IMR-90 (cell line): ENCODE measurements around the gene PSPH. TPM values are rescaled to one million over a fixed set of nuclear protein-coding genes. Genes with fewer than 3 reads are reported as not detected.

ENCODE experiments used
- ATAC-seq: fragments of 200-7000 bp; cut with Tn5 transposase; 2 replicates; pipeline ENCODE4 v1.9.1; 2020; ENCODE audit warnings: low read depth, mild to moderate bottlenecking, moderate library complexity
- BruUV-seq: library from RNA; stranded (reverse); fragments of 400-500 nt; replicated peaks from 2 replicates; lab custom pipeline; 2021; lab: Mats Ljungman, UMichigan
- CTCF ChIA-PET: fragments of 300-600 bp; formaldehyde crosslinking; extraction: SDS; loops from one replicate; lab custom pipeline; 2021; ENCODE audit warnings: antibody characterized with exemption; lab: Yijun Ruan, JAX
- POLR2A ChIA-PET: fragments of 300-600 bp; sonication (Branson Sonifier 250); formaldehyde crosslinking; loops from one replicate; lab custom pipeline; 2022; ENCODE audit warnings: antibody characterized with exemption; ENCODE audit not compliant: unreplicated experiment; lab: Charles Lee
- DNase-seq: peaks from one replicate; pipeline ENCODE4 v3.0.0; 2013
- H2AFZ ChIP-seq: replicated peaks from 2 replicates; pipeline ENCODE3; 2013; ENCODE audit warnings: low read length, mild to moderate bottlenecking; ENCODE audit not compliant: poor library complexity
- H2AK5ac ChIP-seq: 2 replicates; pipeline ENCODE4 v1.6.1; 2013; ENCODE audit warnings: low read depth, low read length, inconsistent platforms
- H2AK9ac ChIP-seq: replicated peaks from 2 replicates; pipeline ENCODE3; 2013; ENCODE audit warnings: mild to moderate bottlenecking, low read depth, low read length, moderate library complexity; ENCODE audit not compliant: poor library complexity
- H2BK120ac ChIP-seq: 2 replicates; pipeline ENCODE4 v1.6.1; 2013; ENCODE audit warnings: low read depth, low read length, inconsistent platforms
- H2BK15ac ChIP-seq: 3 replicates; pipeline ENCODE4 v1.6.1; 2013; ENCODE audit warnings: low read depth, low read length, inconsistent platforms
- H2BK20ac ChIP-seq: 2 replicates; pipeline ENCODE4 v1.6.1; 2013; ENCODE audit warnings: low read depth, mild to moderate bottlenecking, inconsistent platforms, low read length, moderate library complexity
- H2BK5ac ChIP-seq: 2 replicates; pipeline ENCODE4 v1.6.1; 2013; ENCODE audit warnings: mild to moderate bottlenecking, low read depth, low read length, inconsistent platforms; ENCODE audit not compliant: poor library complexity, severe bottlenecking
- H3K14ac ChIP-seq: replicated peaks from 2 replicates; pipeline ENCODE4 v1.6.1; 2013; ENCODE audit warnings: low read depth, low read length, inconsistent platforms
- H3K18ac ChIP-seq: 2 replicates; pipeline ENCODE4 v1.6.1; 2013; ENCODE audit warnings: low read depth, low read length, control low read depth
- H3K23ac ChIP-seq: 2 replicates; pipeline ENCODE4 v1.6.1; 2013; ENCODE audit warnings: low read depth, low read length, inconsistent platforms
- H3K27ac ChIP-seq: 2 replicates; pipeline ENCODE4 v1.5.1; 2013; ENCODE audit warnings: mild to moderate bottlenecking, control low read depth, low read length; ENCODE audit not compliant: insufficient read depth
- H3K27me3 ChIP-seq: 2 replicates; pipeline ENCODE4 v1.6.1; 2013; ENCODE audit warnings: low read length; ENCODE audit not compliant: control insufficient read depth, insufficient read depth
- H3K36me3 ChIP-seq: 2 replicates; pipeline ENCODE4 v1.6.1; 2013; ENCODE audit warnings: low read length, mixed read lengths; ENCODE audit not compliant: control insufficient read depth, insufficient read depth
- H3K4ac ChIP-seq: 2 replicates; pipeline ENCODE4 v1.6.1; 2013; ENCODE audit warnings: low read depth, low read length, inconsistent platforms
- H3K4me1 ChIP-seq: 2 replicates; pipeline ENCODE4 v1.6.1; 2013; ENCODE audit warnings: low read length, mixed read lengths; ENCODE audit not compliant: control insufficient read depth, insufficient read depth
- H3K4me2 ChIP-seq: 2 replicates; pipeline ENCODE4 v1.6.1; 2013; ENCODE audit warnings: low read depth, mild to moderate bottlenecking, control low read depth, low read length, moderate library complexity
- H3K4me3 ChIP-seq: 2 replicates; pipeline ENCODE4 v1.5.1; 2013; ENCODE audit warnings: low read depth, mild to moderate bottlenecking, control low read depth, low read length, moderate library complexity; ENCODE audit not compliant: insufficient read depth
- H3K56ac ChIP-seq: 2 replicates; pipeline ENCODE4 v1.6.1; 2013; ENCODE audit warnings: low read length, inconsistent platforms; ENCODE audit not compliant: insufficient read depth; ENCODE audit errors: extremely low read depth
- H3K79me1 ChIP-seq, 2 experiments: 2 replicates each; pipeline ENCODE4 v1.6.1; 2013; ENCODE audit warnings: low read length in 2 of 2, inconsistent platforms in 1 of 2, low read depth in 1 of 2
- H3K9ac ChIP-seq: 2 replicates; pipeline ENCODE4 v1.6.1; 2013; ENCODE audit warnings: low read depth, low read length, control low read depth
- H3K9me1 ChIP-seq: 2 replicates; pipeline ENCODE4 v1.6.1; 2013; ENCODE audit warnings: low read length, inconsistent platforms; ENCODE audit not compliant: insufficient read depth
- H3K9me3 ChIP-seq: 2 replicates; pipeline ENCODE4 v1.6.1; 2013; ENCODE audit warnings: low read length; ENCODE audit not compliant: control insufficient read depth, insufficient read depth
- H4K20me1 ChIP-seq: 2 replicates; pipeline ENCODE4 v1.6.1; 2013; ENCODE audit warnings: low read length, inconsistent platforms; ENCODE audit not compliant: insufficient read depth
- H4K5ac ChIP-seq: 2 replicates; pipeline ENCODE4 v1.6.1; 2013; ENCODE audit warnings: mild to moderate bottlenecking, low read depth, low read length, control low read depth
- H4K8ac ChIP-seq, 2 experiments: 2 replicates each; pipeline ENCODE4 v1.6.1; 2013; ENCODE audit warnings: low read depth in 2 of 2, low read length in 2 of 2, control low read depth in 1 of 2, inconsistent platforms in 1 of 2
- H4K91ac ChIP-seq: 2 replicates; pipeline ENCODE4 v1.6.1; 2013; ENCODE audit warnings: low read depth, low read length, inconsistent platforms; ENCODE audit not compliant: insufficient read depth
- BHLHE40 ChIP-seq: fragments of 150-350 bp; IDR thresholded peaks from 2 replicates; pipeline ENCODE4 v1.6.1; 2016; ENCODE audit warnings: mild to moderate bottlenecking, low read depth, low read length
- CEBPB ChIP-seq: IDR thresholded peaks from 2 replicates; pipeline ENCODE4 v1.6.1; 2012; ENCODE audit warnings: low read depth, low read length, improper control_type of control experiment
- CTCF ChIP-seq: conservative IDR thresholded peaks from 2 replicates; pipeline ENCODE4 v1.5.1; 2012; ENCODE audit warnings: mild to moderate bottlenecking, low read depth, low read length, improper control_type of control experiment
- ELK1 ChIP-seq: fragments of 150-350 bp; IDR thresholded peaks from 2 replicates; pipeline ENCODE4 v1.6.1; 2016; ENCODE audit warnings: low read depth, mild to moderate bottlenecking, low read length, moderate library complexity, borderline replicate concordance
- NFE2L2 ChIP-seq: fragments of 150-350 bp; IDR thresholded peaks from 2 replicates; pipeline ENCODE4 v1.6.1; 2016; ENCODE audit warnings: low read depth, mild to moderate bottlenecking, low read length
- POLR2A ChIP-seq: IDR thresholded peaks from 2 replicates; pipeline ENCODE4 v1.6.1; 2012; ENCODE audit warnings: mild to moderate bottlenecking, low read depth, low read length
- RAD21 ChIP-seq: IDR thresholded peaks from 2 replicates; pipeline ENCODE4 v1.6.1; 2012; ENCODE audit warnings: low read length, improper control_type of control experiment
- RCOR1 ChIP-seq: IDR thresholded peaks from 2 replicates; pipeline ENCODE4 v1.6.1; 2012; ENCODE audit warnings: mild to moderate bottlenecking, low read length, improper control_type of control experiment; ENCODE audit not compliant: insufficient replicate concordance
- RFX5 ChIP-seq: IDR thresholded peaks from 2 replicates; pipeline ENCODE4 v1.8.0; 2012; ENCODE audit warnings: low read depth, mild to moderate bottlenecking, low read length, moderate library complexity
- WGBS, 2 experiments: methylation state at CpG; one replicate each; pipeline versions ENCODE4 v1.1.5 to v1.1.7; 2013; ENCODE audit warnings: missing lambda C conversion rate in 2 of 2; ENCODE audit not compliant: insufficient read length in 1 of 2; ENCODE audit errors: extremely low coverage in 2 of 2; 5-methylcytosine and 5-hydroxymethylcytosine counted together
- dilution Hi-C: fragments of 300-500 bp; cut with HindIII; formaldehyde crosslinking; loops from one replicate; pipeline ENCODE4 v1.14.3; 2018; ENCODE audit warnings: low sequenced_read_pairs; ENCODE audit not compliant: unreplicated experiment
- in situ Hi-C: fragments of 300-500 bp; cut with MboI; formaldehyde crosslinking; loops from 3 replicates; pipeline ENCODE4 v1.14.3; 2019; ENCODE audit warnings: low sequenced_read_pairs, inconsistent platforms, mixed read lengths
- intact Hi-C: fragments of 100-400 bp; cut with micrococcal nuclease; formaldehyde crosslinking; loops from 2 replicates; pipeline ENCODE4 v1.10.0; 2022
- polyA plus RNA-seq, 3 experiments: library from polyadenylated mRNA; depleted of rRNA; stranded (reverse); fragments of >200 nt; gene quantifications; 2 replicates each; pipeline ENCODE4 v1.2.3, GENCODE V29; 2012; ENCODE audit warnings: low replicate concordance in 1 of 3
- total RNA-seq: library from RNA; depleted of rRNA; stranded (reverse); fragments of >200 nt; gene quantifications from 2 replicates; pipeline ENCODE4 v1.2.3, GENCODE V29; 2012

Gene PSPH
- total and polyA plus RNA-seq, 2 of the 4 experiments (the other 2 are of a cell fraction), result 31.8 to 48.4 TPM

- Histone ChIP-seq H4K5ac (no peak overlapping the region), H3K9ac (no peak overlapping the region), H4K20me1 (peaks cover 7% of the 10 kb centered on the region), H2AK5ac (no peak overlapping the region), H3K9me1 (peaks cover 10% of the 10 kb centered on the region; the same call in 1 of the 2 replicates), H3K4me2 (no peak overlapping the region), H3K27me3 (no peaks in the 10 kb centered on the region), H3K18ac (no peak overlapping the region), H3K36me3 (peaks cover 10% of the 10 kb centered on the region), H3K56ac (no peak overlapping the region), H3K23ac (no peak overlapping the region), H3K79me1 (peaks cover 16 to 51% of the 10 kb centered on the region in 2 experiments), H2BK20ac (no peak overlapping the region), H3K4me1 (peaks cover 7% of the 10 kb centered on the region), H4K8ac (no peak overlapping the region), H3K14ac (no peak overlapping the region), H2AFZ (no peak overlapping the region), H2AK9ac (no peak overlapping the region), H2BK120ac (no peak overlapping the region), H2BK5ac (no peak overlapping the region), H3K4ac (no peak overlapping the region), H3K9me3 (no peaks in the 10 kb centered on the region), H2BK15ac (no peak overlapping the region), H3K27ac (no peak overlapping the region), H4K91ac (no peak overlapping the region), H3K4me3 (no peak overlapping the region)
- 100% methylated on average over 1 of the region's 2 CpGs; no CpG with 5 or more reads in 1 of the 2 experiments for WGBS, 2 experiments
- intact Hi-C loops, result loop anchor here (5.0 kb wide), 1 partner anchor 36 kb away; the partner anchor contains the start of gene SUMF2
- no TSS peak for BruUV-seq
- CTCF ChIA-PET, result interaction anchor here (0.7 kb wide), 1 partner anchor 19 kb away, joined by 5 read pairs; no protein-coding TSS in a partner anchor
- POLR2A ChIA-PET, result no interaction called here
- TF ChIP-seq CTCF, result no peak
- TF ChIP-seq POLR2A, result no peak
- TF ChIP-seq RCOR1, result no peak
- TF ChIP-seq ELK1, result no peak
- TF ChIP-seq RFX5, result no peak
- TF ChIP-seq BHLHE40, result no peak
- TF ChIP-seq NFE2L2, result no peak
- no peak for TF ChIP-seq RAD21
- TF ChIP-seq CEBPB, result no peak
- dilution Hi-C loops, result no loop called here
- no peak for DNase-seq
- in situ Hi-C loops, result no loop called here
- ATAC-seq, result no peak
Measured at GRCh38 chr7:56026538-56026937, 24.7 kb downstream of the PSPH start.
